Measurements from ENCODE around the gene LARP1B. TPM values are rescaled to one million over a fixed set of nuclear protein-coding genes. Genes with fewer than 3 reads are reported as not detected.

Gene LARP1B
- total and polyA plus RNA-seq, 9 of the 15 experiments (the other 6 are each of a cell fraction or from before 2014, with no cell fraction given), result 19.2 to 59.7 (median 37.9) TPM

DNA sequence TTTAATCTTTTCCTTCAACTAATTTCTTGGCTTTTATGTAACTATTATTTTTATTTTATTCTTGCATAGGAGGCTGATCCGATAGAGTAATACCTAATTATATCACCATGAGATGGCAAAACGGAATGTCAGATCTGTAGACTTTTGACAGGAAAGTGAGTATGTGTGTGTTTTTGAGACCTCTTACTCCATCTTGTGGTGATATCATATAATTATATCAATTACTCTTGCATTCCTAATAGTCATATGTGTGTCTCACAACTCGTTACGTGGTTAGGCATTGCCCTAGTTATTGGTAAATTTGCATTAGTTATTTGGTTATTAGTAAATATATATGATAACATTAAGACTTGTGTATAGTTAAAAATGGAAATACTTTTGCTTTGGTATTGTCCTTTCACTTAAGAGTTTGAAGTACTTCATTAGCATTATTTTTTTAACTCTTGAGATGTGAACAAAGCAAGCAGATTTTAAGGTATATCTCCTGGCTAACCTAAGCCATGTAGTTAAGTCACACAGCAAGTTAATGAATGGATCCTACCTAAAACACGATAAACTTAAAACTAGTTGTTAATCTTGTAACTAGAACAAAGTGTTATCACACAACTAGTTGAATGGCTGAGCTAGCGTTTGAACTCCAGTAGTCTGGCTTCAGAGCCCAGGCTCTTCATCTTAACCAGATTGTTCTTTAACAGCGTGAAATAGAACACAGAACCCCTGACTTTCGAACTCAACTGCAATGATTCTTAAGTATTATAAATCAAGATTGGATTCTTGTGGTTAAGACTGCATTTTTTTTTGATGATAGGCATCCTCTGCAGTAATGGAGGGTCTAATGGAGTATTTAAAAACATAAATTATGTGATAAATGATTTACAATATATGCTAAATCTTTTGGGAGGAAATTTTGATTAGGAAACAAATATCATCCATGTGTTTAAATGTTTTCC, 159.4 kb downstream of the LARP1B start (continued):
- TF ChIP-seq ZNF140 (CRISPR knock-in tag; IDR thresholded peaks at IDR 0.05) (no peak), C11orf30 (IDR thresholded peaks at IDR 0.05; ENCODE audit: low read depth) (peak; percentile 36; the same call in 1 of the 2 replicates), XRCC3 (IDR thresholded peaks at IDR 0.05) (no peak), NFE2 (IDR thresholded peaks at IDR 0.05; ENCODE audit: low read depth) (peak; percentile 52; the same call in 1 of the 2 replicates), POLR2G (IDR thresholded peaks at IDR 0.05; ENCODE audit: low read depth, low read length) (no peak), SAFB2 (IDR thresholded peaks at IDR 0.05; ENCODE audit: borderline replicate concordance, low read depth, low read length, severe bottlenecking) (no peak), RAD21 (CRISPR knock-in tag; conservative IDR thresholded peaks at IDR 0.05 in 1 of 2, IDR thresholded peaks at IDR 0.05 in 1 of 2) (peak in 1 of 2 experiments; percentile 58; a peak in 2 of 4 replicates), SREBF1 (IDR thresholded peaks at IDR 0.05; ENCODE audit: borderline replicate concordance, low read depth, low read length) (no peak), FOXA3 (CRISPR knock-in tag; conservative IDR thresholded peaks at IDR 0.05 in 1 of 2, IDR thresholded peaks at IDR 0.05 in 1 of 2) (no peak), KDM2B (CRISPR knock-in tag; IDR thresholded peaks at IDR 0.05) (no peak), MED1 (CRISPR knock-in tag; IDR thresholded peaks at IDR 0.05; ENCODE audit: borderline replicate concordance) (no peak)
- TF ChIP-seq, protein P1, sequence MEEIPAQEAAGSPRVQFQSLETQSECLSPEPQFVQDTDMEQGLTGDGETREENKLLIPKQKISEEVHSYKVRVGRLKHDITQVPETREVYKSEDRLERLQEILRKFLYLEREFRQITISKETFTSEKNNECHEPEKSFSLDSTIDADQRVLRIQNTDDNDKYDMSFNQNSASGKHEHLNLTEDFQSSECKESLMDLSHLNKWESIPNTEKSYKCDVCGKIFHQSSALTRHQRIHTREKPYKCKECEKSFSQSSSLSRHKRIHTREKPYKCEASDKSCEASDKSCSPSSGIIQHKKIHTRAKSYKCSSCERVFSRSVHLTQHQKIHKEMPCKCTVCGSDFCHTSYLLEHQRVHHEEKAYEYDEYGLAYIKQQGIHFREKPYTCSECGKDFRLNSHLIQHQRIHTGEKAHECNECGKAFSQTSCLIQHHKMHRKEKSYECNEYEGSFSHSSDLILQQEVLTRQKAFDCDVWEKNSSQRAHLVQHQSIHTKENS (CRISPR knock-in tag; IDR thresholded peaks at IDR 0.05), result no peak
- TF ChIP-seq, protein P2, sequence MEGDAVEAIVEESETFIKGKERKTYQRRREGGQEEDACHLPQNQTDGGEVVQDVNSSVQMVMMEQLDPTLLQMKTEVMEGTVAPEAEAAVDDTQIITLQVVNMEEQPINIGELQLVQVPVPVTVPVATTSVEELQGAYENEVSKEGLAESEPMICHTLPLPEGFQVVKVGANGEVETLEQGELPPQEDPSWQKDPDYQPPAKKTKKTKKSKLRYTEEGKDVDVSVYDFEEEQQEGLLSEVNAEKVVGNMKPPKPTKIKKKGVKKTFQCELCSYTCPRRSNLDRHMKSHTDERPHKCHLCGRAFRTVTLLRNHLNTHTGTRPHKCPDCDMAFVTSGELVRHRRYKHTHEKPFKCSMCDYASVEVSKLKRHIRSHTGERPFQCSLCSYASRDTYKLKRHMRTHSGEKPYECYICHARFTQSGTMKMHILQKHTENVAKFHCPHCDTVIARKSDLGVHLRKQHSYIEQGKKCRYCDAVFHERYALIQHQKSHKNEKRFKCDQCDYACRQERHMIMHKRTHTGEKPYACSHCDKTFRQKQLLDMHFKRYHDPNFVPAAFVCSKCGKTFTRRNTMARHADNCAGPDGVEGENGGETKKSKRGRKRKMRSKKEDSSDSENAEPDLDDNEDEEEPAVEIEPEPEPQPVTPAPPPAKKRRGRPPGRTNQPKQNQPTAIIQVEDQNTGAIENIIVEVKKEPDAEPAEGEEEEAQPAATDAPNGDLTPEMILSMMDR (IDR thresholded peaks at IDR 0.05 in 2 of 3, conservative IDR thresholded peaks at IDR 0.05 in 1 of 3; ENCODE audit: insufficient read depth in 2 of 3, low read depth in 1 of 3, low read length in 3 of 3), result peak in 2 of 3 experiments; percentile 23 to 46; a peak in 2 of 6 replicates
- TF ChIP-seq, protein P3, sequence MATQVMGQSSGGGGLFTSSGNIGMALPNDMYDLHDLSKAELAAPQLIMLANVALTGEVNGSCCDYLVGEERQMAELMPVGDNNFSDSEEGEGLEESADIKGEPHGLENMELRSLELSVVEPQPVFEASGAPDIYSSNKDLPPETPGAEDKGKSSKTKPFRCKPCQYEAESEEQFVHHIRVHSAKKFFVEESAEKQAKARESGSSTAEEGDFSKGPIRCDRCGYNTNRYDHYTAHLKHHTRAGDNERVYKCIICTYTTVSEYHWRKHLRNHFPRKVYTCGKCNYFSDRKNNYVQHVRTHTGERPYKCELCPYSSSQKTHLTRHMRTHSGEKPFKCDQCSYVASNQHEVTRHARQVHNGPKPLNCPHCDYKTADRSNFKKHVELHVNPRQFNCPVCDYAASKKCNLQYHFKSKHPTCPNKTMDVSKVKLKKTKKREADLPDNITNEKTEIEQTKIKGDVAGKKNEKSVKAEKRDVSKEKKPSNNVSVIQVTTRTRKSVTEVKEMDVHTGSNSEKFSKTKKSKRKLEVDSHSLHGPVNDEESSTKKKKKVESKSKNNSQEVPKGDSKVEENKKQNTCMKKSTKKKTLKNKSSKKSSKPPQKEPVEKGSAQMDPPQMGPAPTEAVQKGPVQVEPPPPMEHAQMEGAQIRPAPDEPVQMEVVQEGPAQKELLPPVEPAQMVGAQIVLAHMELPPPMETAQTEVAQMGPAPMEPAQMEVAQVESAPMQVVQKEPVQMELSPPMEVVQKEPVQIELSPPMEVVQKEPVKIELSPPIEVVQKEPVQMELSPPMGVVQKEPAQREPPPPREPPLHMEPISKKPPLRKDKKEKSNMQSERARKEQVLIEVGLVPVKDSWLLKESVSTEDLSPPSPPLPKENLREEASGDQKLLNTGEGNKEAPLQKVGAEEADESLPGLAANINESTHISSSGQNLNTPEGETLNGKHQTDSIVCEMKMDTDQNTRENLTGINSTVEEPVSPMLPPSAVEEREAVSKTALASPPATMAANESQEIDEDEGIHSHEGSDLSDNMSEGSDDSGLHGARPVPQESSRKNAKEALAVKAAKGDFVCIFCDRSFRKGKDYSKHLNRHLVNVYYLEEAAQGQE (IDR thresholded peaks at IDR 0.05; ENCODE audit: borderline replicate concordance), result peak; percentile 27; the same call in 1 of the 2 replicates
- TF ChIP-seq, protein P3 (CRISPR knock-in tag; IDR thresholded peaks at IDR 0.05; ENCODE audit: low read depth), result no peak
